GM03348 (cell line): ENCODE results near the gene DPP4.
"Not testable (repeated sequence)": the region's sequence is repeated elsewhere in the genome, so short reads cannot be mapped to it uniquely, and the experiment has no call there.

Experiments used
- DNase-seq: peaks from one replicate; pipeline ENCODE4 v3.0.0; 2012; ENCODE audit warnings: low spot score

The DPP4 gene

GRCh38 chr2:161955211-161955610 lies 118.8 kb downstream of the DPP4 start:
- DNase-seq, result no peak

GRCh38 chr2:161954103-161954502 lies 119.9 kb downstream of the DPP4 start:
- DNase-seq, result no peak

GRCh38 chr2:161953367-161953766 lies 120.6 kb downstream of the DPP4 start:
- DNase-seq, result not testable (repeated sequence)

- no peak for DNase-seq
Observed at GRCh38 chr2:161952783-161953191, 121.2 kb downstream of the DPP4 start.

GRCh38 chr2:161947836-161948235 lies 126.2 kb downstream of the DPP4 start:
- DNase-seq, result no peak

- no peak for DNase-seq
Observed at GRCh38 chr2:161947406-161947805, 126.6 kb downstream of the DPP4 start.

GRCh38 chr2:161946489-161947107 lies 127.4 kb downstream of the DPP4 start:
- peak; percentile 17 for DNase-seq

GRCh38 chr2:161943011-161943410 lies 131.0 kb downstream of the DPP4 start:
- DNase-seq, result peak; percentile 2
